Thyroid gland (tissue), 4 donors: ENCODE measurements around the gene BLM. TPM values are rescaled to one million over a fixed set of nuclear protein-coding genes. Genes with fewer than 3 reads are reported as not detected.
"Not testable (repeated sequence)": the region's sequence is repeated elsewhere in the genome, so short reads cannot be mapped to it uniquely, and the experiment has no call there.

ENCODE experiments used
- DNase-seq, 2 donors: peaks; one replicate each; pipeline ENCODE4 v3.0.0-alpha.2; 2019
- H3K27ac ChIP-seq, 3 donors: fragments of 200-600 bp; sonication (generic); 1 replicate in 2 of 3; 2 replicates in 1 of 3; pipeline ENCODE4 v1.5.1; 2016 to 2019; ENCODE audit warnings: mild to moderate bottlenecking in 1 of 3, moderate library complexity in 1 of 3
- H3K27me3 ChIP-seq: fragments of 200-600 bp; sonication (generic); one replicate; pipeline ENCODE4 v1.5.1; 2019
- H3K36me3 ChIP-seq, 2 donors: fragments of 200-600 bp; sonication (generic); one replicate each; pipeline ENCODE4 v1.5.1; 2016 to 2019
- H3K4me1 ChIP-seq, 2 donors: fragments of 200-600 bp; sonication (generic); one replicate each; pipeline ENCODE4 v1.5.1; 2017 to 2019
- H3K4me3 ChIP-seq, 3 donors: fragments of 200-600 bp; sonication (generic); replicated peaks in 1 of 3; 1 replicate in 2 of 3; 2 replicates in 1 of 3; pipeline ENCODE4 v1.5.1; 2016; ENCODE audit warnings: mild to moderate bottlenecking in 1 of 3
- H3K9me3 ChIP-seq: fragments of 200-600 bp; sonication (generic); one replicate; pipeline ENCODE4 v1.5.1; 2017
- POLR2A ChIP-seq, 2 donors: fragments of 450-650 bp; IDR thresholded peaks; one replicate each; pipeline ENCODE4 v1.6.1; 2017; ENCODE audit warnings: antibody characterized with exemption in 2 of 2, mild to moderate bottlenecking in 2 of 2, moderate library complexity in 1 of 2
- WGBS, 2 donors: methylation state at CpG; one replicate each; pipeline ENCODE4 v1.1.5; 2017; 5-methylcytosine and 5-hydroxymethylcytosine counted together
- intact Hi-C: fragments of 100-400 bp; cut with DNase I; formaldehyde crosslinking; loops from one replicate; pipeline ENCODE4 v1.15.1; 2023
- total RNA-seq, 4 donors: library from RNA; depleted of rRNA; stranded (reverse); fragments of >200 nt; gene quantifications; one replicate each; pipeline ENCODE4 v1.2.3, GENCODE V29; 2016
- TF ChIP-seq, protein P1 (sequence below), 6 experiments: fragments of 200-600 bp in 3 of 6; fragments of 450-650 bp in 3 of 6; sonication (generic) in 3 of 6; IDR thresholded peaks; one replicate each; pipeline ENCODE4 v1.5.1; 2016 to 2019; ENCODE audit warnings: antibody characterized with exemption in 6 of 6, mild to moderate bottlenecking in 2 of 6, inconsistent platforms in 1 of 6, moderate library complexity in 1 of 6

Gene BLM
- total RNA-seq, 4 donors from 2014 or later, result 0.67 to 1.3 (median 1.2) TPM

GRCh38 chr15:90686435-90687218 is 30.5 kb upstream of the BLM start:
- H3K27me3 ChIP-seq, result no peaks in the 10 kb centered on the region
- TF ChIP-seq POLR2A (IDR thresholded peaks at IDR 0.05), result no peak
- TF ChIP-seq, protein P1, sequence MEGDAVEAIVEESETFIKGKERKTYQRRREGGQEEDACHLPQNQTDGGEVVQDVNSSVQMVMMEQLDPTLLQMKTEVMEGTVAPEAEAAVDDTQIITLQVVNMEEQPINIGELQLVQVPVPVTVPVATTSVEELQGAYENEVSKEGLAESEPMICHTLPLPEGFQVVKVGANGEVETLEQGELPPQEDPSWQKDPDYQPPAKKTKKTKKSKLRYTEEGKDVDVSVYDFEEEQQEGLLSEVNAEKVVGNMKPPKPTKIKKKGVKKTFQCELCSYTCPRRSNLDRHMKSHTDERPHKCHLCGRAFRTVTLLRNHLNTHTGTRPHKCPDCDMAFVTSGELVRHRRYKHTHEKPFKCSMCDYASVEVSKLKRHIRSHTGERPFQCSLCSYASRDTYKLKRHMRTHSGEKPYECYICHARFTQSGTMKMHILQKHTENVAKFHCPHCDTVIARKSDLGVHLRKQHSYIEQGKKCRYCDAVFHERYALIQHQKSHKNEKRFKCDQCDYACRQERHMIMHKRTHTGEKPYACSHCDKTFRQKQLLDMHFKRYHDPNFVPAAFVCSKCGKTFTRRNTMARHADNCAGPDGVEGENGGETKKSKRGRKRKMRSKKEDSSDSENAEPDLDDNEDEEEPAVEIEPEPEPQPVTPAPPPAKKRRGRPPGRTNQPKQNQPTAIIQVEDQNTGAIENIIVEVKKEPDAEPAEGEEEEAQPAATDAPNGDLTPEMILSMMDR (IDR thresholded peaks at IDR 0.05), result no peak
- intact Hi-C loops, result no loop called here
- no peak overlapping the region for H3K27ac ChIP-seq
- 78 to 92% methylated on average over 3 of the region's 3 CpGs for WGBS, 2 donors
- no peaks in the 10 kb centered on the region for H3K4me1 ChIP-seq
- DNase-seq, result no peak
- H3K4me3 ChIP-seq, result no peak overlapping the region
- no peaks in the 10 kb centered on the region for H3K36me3 ChIP-seq
- H3K9me3 ChIP-seq, result no peaks in the 10 kb centered on the region

DNA sequence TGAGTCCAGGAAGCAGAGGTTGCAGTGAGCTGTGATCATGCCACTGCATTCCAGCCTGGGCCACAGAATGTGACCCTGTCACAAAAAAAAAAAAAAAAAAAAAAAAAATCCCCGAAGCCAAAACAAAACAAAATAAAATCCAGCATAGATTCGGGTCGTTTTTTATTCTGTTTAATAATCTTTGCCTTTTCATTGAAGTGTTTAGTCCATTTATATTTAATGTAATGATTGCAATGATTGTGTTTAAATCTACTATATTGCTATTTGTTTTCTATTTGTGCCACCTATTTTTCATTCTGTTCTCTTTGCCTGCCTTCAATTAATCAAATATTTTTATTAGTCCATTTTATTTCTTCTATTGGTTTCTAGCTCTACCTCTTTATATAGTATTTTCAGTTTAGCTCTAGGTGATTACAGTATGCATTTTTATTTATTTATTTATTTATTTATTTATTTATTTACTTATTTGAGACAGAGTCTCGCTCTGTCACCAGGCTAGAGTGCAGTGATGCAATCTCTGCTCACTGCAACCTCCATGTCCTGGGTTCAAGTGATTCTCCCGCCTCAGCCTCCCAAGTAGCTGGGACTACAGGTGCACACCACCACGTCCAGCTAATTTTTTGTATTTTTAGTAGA is 27.7 kb upstream of the BLM start:
- H3K27me3 ChIP-seq, H3K4me3 ChIP-seq, H3K9me3 ChIP-seq, intact Hi-C loops, H3K36me3 ChIP-seq, H3K27ac ChIP-seq, H3K4me1 ChIP-seq, DNase-seq: not testable (repeated sequence)
- WGBS, 2 donors, result 81 to 82% methylated on average over 6 of the region's 6 CpGs

- no peak for TF ChIP-seq POLR2A (IDR thresholded peaks at IDR 0.05)
- TF ChIP-seq, protein P1 (IDR thresholded peaks at IDR 0.05), result no peak
- Histone ChIP-seq H3K4me3 (no peak overlapping the region), H3K36me3 (no peaks in the 10 kb centered on the region), H3K9me3 (no peaks in the 10 kb centered on the region), H3K27me3 (no peaks in the 10 kb centered on the region), H3K27ac (no peak overlapping the region), H3K4me1 (no peaks in the 10 kb centered on the region)
- WGBS, 2 donors, result 69 to 76% methylated on average over 2 of the region's 2 CpGs
- no peak for DNase-seq
- intact Hi-C loops, result loop anchor here (5.0 kb wide), 1 partner anchor 43 kb away; no protein-coding TSS in a partner anchor
Measured at GRCh38 chr15:90690585-90690984, 26.6 kb upstream of the BLM start.

- intact Hi-C loops, result loop anchor here (5.0 kb wide), 1 partner anchor 44 kb away; no protein-coding TSS in a partner anchor
- no peak for DNase-seq
- WGBS, 2 donors, result 89 to 93% methylated on average over 4 of the region's 4 CpGs
Measured at GRCh38 chr15:90691369-90691768, 25.8 kb upstream of the BLM start.

GRCh38 chr15:90691982-90692773 is 25.0 kb upstream of the BLM start:
- no peak for DNase-seq
- TF ChIP-seq POLR2A (IDR thresholded peaks at IDR 0.05), result no peak
- TF ChIP-seq, protein P1 (IDR thresholded peaks at IDR 0.05), result no peak
- no peak overlapping the region for H3K27ac ChIP-seq
- H3K36me3 ChIP-seq, result no peaks in the 10 kb centered on the region
- no peaks in the 10 kb centered on the region for H3K9me3 ChIP-seq
- no peaks in the 10 kb centered on the region for H3K4me1 ChIP-seq
- intact Hi-C loops, result loop anchor here (5.0 kb wide), 1 partner anchor 45 kb away; no protein-coding TSS in a partner anchor
- H3K4me3 ChIP-seq, result no peak overlapping the region
- no peaks in the 10 kb centered on the region for H3K27me3 ChIP-seq
- WGBS, 2 donors, result 87 to 90% methylated on average over 4 of the region's 4 CpGs

More at GRCh38 chr15:90691369-90691768, 25.8 kb upstream of the BLM start:
- no peak for TF ChIP-seq POLR2A (IDR thresholded peaks at IDR 0.05)
- TF ChIP-seq, protein P1 (IDR thresholded peaks at IDR 0.05), result no peak
- Histone ChIP-seq H3K27ac (no peak overlapping the region), H3K4me1 (no peaks in the 10 kb centered on the region), H3K9me3 (no peaks in the 10 kb centered on the region), H3K27me3 (no peaks in the 10 kb centered on the region), H3K36me3 (no peaks in the 10 kb centered on the region), H3K4me3 (no peak overlapping the region)
